HUES6 (cell line): ENCODE measurements around the gene KRTAP19-3.

Experiments
- H3K27ac ChIP-seq: 2 replicates; pipeline ENCODE4 v1.7.0; 2013; ENCODE audit warnings: low read depth, mild to moderate bottlenecking, low read length, inconsistent platforms
- H3K27me3 ChIP-seq: 2 replicates; pipeline ENCODE4 v1.6.1; 2013; ENCODE audit warnings: low read length; ENCODE audit not compliant: control insufficient read depth, insufficient read depth
- H3K36me3 ChIP-seq: 2 replicates; pipeline ENCODE4 v1.6.1; 2013; ENCODE audit warnings: low read length; ENCODE audit not compliant: control insufficient read depth, insufficient read depth
- H3K4me1 ChIP-seq: 2 replicates; pipeline ENCODE4 v1.6.1; 2013; ENCODE audit warnings: low read length; ENCODE audit not compliant: control insufficient read depth, insufficient read depth
- H3K4me3 ChIP-seq: 2 replicates; pipeline ENCODE4 v1.5.1; 2013; ENCODE audit warnings: low read depth, low read length
- H3K9ac ChIP-seq: one replicate; pipeline ENCODE4 v1.6.1; 2013; ENCODE audit warnings: mild to moderate bottlenecking, low read length
- H3K9me3 ChIP-seq: 2 replicates; pipeline ENCODE4 v1.6.1; 2013; ENCODE audit warnings: low read depth, low read length; ENCODE audit not compliant: control insufficient read depth, insufficient read depth

KRTAP19-3 gene

DNA sequence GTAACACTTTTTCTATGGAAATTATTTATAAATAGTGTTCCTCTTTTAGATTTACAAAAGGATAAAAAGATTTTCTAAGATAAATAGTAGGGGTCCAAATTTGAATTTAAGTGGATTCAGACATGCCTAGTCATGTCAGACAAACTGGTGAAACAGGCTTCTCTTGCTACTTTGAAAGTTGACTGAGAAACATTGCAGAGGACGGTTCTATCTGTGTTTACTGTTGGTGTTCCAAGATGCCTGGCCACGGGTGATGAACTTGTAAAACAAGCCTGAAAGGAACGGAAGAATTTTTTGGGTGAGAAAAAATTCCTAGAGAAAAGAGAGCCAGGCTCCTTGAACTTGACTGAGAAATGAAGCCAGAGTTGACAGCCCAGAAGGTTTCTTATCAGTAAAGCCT, 13.8 kb downstream of the KRTAP19-3 start:
- Histone ChIP-seq H3K9ac (no peak overlapping the region), H3K36me3 (no peaks in the 10 kb centered on the region), H3K9me3 (no peaks in the 10 kb centered on the region), H3K4me3 (no peak overlapping the region), H3K27me3 (no peaks in the 10 kb centered on the region), H3K4me1 (no peaks in the 10 kb centered on the region), H3K27ac (no peak overlapping the region)

DNA sequence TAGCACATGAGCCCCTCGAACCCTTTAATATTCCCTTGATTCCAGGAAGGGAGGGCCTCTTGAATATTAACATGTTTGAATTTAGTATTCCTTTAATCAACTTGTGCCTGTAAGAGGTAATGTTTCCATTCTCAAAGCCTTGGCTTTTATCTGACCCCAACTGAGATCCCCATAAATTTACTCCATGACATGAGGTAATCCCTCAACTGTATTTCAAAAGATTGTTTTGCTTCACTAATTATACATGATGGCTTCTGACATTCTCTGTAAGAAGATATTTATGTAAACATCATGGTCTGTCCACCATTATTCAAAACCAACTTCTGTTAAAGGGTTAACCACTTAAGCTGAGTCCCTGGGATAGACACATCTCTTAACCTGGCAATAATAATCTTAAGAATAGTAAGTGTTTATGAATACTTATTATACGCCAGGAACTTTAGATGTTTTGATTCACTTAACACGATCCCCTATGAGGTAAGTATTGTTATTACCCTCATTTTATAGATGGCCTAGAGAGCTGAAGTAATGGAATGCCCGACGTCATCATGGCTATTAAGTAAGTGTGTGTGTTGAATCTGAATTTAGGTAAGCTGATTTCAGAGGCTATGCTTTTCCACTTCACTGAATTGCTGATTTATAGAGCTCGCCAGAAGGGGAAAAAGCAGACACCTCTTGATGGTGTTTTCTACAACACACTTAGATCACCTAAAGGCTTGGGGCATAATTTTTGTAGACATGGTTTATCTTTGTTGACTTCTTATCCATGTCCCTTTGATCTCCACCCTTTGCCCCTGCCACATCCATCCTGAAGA, 22.7 kb downstream of the KRTAP19-3 start:
- Histone ChIP-seq H3K4me1 (no peaks in the 10 kb centered on the region), H3K9me3 (no peaks in the 10 kb centered on the region), H3K36me3 (no peaks in the 10 kb centered on the region), H3K27ac (no peak overlapping the region), H3K27me3 (no peaks in the 10 kb centered on the region), H3K4me3 (no peak overlapping the region), H3K9ac (no peak overlapping the region)

DNA sequence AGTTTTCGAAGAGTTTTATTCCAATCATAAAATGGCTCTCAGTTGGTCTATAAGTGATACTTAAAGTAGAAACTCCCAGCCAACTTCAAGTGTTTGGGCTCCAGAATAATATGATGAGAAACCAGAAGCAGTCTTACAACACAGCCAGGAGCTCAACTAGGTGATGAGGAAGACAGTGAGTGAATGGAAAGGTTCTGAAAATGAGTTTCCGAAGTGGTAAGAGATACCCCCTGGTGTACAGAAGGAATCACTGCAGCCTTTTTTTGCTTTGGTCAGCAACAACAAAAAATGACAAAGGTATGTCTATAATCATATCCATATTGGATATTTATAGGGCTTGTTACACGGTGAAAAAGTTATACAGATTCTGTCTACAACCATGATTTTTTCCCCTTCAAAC, 28.1 kb downstream of the KRTAP19-3 start:
- no peak overlapping the region for H3K4me3 ChIP-seq
- H3K4me1 ChIP-seq, result no peaks in the 10 kb centered on the region
- H3K9ac ChIP-seq, result no peak overlapping the region
- no peaks in the 10 kb centered on the region for H3K27me3 ChIP-seq
- H3K27ac ChIP-seq, result no peak overlapping the region
- H3K9me3 ChIP-seq, result no peaks in the 10 kb centered on the region
- H3K36me3 ChIP-seq, result no peaks in the 10 kb centered on the region

DNA sequence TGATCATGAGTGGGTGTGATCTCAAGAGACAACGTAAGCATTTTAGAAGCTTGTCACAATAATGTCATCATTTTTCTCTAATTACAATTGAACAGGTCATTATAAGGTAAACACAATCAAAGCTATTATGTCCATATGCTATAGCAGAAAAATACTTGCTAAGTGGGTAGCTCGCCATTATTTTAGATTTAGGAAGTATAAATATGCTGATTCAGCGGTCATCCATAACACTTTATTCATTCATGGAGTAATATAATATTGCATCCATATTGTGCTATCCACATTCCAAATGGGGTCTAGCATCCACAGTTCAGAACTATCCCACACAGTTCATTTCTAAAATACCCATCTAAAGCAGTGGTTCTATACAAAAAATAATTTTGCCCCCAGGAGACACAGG, 43.3 kb downstream of the KRTAP19-3 start:
- H3K27me3 ChIP-seq, result no peaks in the 10 kb centered on the region
- no peaks in the 10 kb centered on the region for H3K36me3 ChIP-seq
- H3K4me1 ChIP-seq, result peaks cover 6% of the 10 kb centered on the region; the same call in 1 of the 2 replicates
- H3K9ac ChIP-seq, result no peak overlapping the region
- H3K9me3 ChIP-seq, result no peaks in the 10 kb centered on the region
- H3K4me3 ChIP-seq, result no peak overlapping the region
- no peak overlapping the region for H3K27ac ChIP-seq

DNA sequence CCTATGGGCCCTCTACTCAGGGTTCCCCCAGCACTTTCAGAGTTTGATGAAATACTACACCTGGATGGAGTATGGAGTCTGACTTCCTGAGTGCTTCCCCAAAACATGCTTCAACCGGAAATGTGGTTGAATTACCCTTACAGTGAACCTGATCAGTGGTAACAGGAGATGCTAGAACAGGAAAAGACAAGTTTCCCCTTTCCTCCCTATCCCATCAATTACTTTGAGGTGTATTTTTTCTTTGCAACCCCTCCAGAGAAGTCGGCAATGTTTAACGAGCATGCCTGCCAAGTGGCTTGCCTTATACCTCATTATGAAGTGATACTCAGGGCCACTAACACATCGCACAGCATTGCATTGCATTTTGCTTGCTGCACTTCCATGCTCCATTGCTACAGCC, 44.8 kb downstream of the KRTAP19-3 start:
- no peak overlapping the region for H3K9ac ChIP-seq
- H3K4me1 ChIP-seq, result peaks cover 13% of the 10 kb centered on the region; the same call in 1 of the 2 replicates
- H3K4me3 ChIP-seq, result no peak overlapping the region
- H3K27ac ChIP-seq, result no peak overlapping the region
- no peaks in the 10 kb centered on the region for H3K27me3 ChIP-seq
- no peaks in the 10 kb centered on the region for H3K36me3 ChIP-seq
- no peaks in the 10 kb centered on the region for H3K9me3 ChIP-seq

DNA sequence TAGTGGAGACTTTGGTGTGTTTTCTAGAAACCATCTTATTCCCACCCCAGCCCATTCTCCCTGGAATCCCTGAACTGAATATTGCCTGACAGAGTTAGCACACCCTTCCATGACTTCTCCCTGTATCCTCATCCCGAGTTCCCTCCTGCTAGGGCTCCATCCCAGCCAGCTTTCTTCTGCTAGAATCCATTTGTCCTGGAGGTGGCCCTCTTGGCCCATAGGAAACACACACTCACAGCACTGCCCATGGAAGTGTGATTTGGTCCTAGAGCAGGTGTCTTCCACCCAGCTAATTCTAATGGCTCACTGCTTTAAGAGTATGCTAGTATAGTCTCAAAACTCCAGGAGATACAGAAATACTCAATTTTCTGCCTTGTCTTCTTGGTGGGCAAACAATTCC, 47.6 kb downstream of the KRTAP19-3 start:
- H3K27ac ChIP-seq, result no peak overlapping the region
- no peak overlapping the region for H3K4me3 ChIP-seq
- H3K27me3 ChIP-seq, result no peaks in the 10 kb centered on the region
- H3K36me3 ChIP-seq, result no peaks in the 10 kb centered on the region
- H3K4me1 ChIP-seq, result peaks cover 13% of the 10 kb centered on the region; the same call in 1 of the 2 replicates
- no peak overlapping the region for H3K9ac ChIP-seq
- no peaks in the 10 kb centered on the region for H3K9me3 ChIP-seq

DNA sequence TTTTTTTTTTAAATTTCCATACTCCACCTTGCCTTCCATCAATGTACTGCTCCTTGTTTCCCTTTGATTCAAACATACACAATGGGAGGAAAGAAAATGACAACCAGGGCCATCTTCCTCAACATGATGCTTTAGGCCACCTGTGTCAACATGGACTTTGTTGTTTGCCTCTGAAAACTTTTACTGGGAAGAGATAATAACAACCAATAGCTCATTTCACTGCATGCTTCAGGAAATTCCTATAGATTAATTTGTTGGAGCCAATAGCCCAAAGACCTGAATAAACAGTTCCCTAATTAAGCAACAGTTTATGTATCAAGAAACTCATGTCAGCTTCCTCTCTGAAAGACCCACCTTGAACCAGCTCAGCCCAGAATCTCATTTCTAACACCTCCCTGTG, 48.6 kb downstream of the KRTAP19-3 start:
- no peaks in the 10 kb centered on the region for H3K27me3 ChIP-seq
- peaks cover 13% of the 10 kb centered on the region; the same call in 1 of the 2 replicates for H3K4me1 ChIP-seq
- no peak overlapping the region; the same call in 1 of the 2 replicates for H3K4me3 ChIP-seq
- no peaks in the 10 kb centered on the region for H3K9me3 ChIP-seq
- no peak overlapping the region for H3K27ac ChIP-seq
- no peak overlapping the region for H3K9ac ChIP-seq
- H3K36me3 ChIP-seq, result no peaks in the 10 kb centered on the region
